HG03039 (cell line): ENCODE measurements around the gene HOXC6.

Experiments used
- ATAC-seq: cut with Tn5 transposase; IDR thresholded peaks from one replicate; pipeline ENCODE4 v1.9.1; 2021; ENCODE audit warnings: mild to moderate bottlenecking, moderate library complexity; ENCODE audit not compliant: unreplicated experiment

Gene HOXC6

GRCh38 chr12:54051874-54052437 lies 23.7 kb downstream of the HOXC6 start:
- no peak for ATAC-seq

GRCh38 chr12:54052438-54053002 lies 24.3 kb downstream of the HOXC6 start:
- ATAC-seq = no peak

GRCh38 chr12:54053003-54053750 lies 24.9 kb downstream of the HOXC6 start:
- ATAC-seq = peak; percentile 53

- ATAC-seq = peak; percentile 22
Measured at GRCh38 chr12:54053751-54054741, 25.8 kb downstream of the HOXC6 start, which contains the start of gene HOXC4. HOXC4 (plus strand) TSS chr12:54053835; CDS start chr12:54053923, 88 bp downstream.

GRCh38 chr12:54054742-54055194 lies 26.5 kb downstream of the HOXC6 start:
- no peak for ATAC-seq

GRCh38 chr12:54055552-54055951 lies 27.3 kb downstream of the HOXC6 start:
- no peak for ATAC-seq

GRCh38 chr12:54056110-54056509 lies 27.9 kb downstream of the HOXC6 start:
- no peak for ATAC-seq

- ATAC-seq = no peak
Measured at GRCh38 chr12:54058128-54058768, 30.0 kb downstream of the HOXC6 start.

- ATAC-seq = no peak
Measured at GRCh38 chr12:54059668-54060067, 31.4 kb downstream of the HOXC6 start.

- ATAC-seq = no peak
Measured at GRCh38 chr12:54060174-54060974, 32.1 kb downstream of the HOXC6 start.

- ATAC-seq = no peak
Measured at GRCh38 chr12:54060975-54061778, 32.9 kb downstream of the HOXC6 start.

- no peak for ATAC-seq
Measured at GRCh38 chr12:54065677-54066076, 37.4 kb downstream of the HOXC6 start.

- ATAC-seq = no peak
Measured at GRCh38 chr12:54066408-54066807, 38.2 kb downstream of the HOXC6 start.

- no peak for ATAC-seq
Measured at GRCh38 chr12:54068418-54069070, 40.3 kb downstream of the HOXC6 start.

- no peak for ATAC-seq
Measured at GRCh38 chr12:54071942-54072341, 43.7 kb downstream of the HOXC6 start.

GRCh38 chr12:54074308-54074707 lies 46.1 kb downstream of the HOXC6 start:
- ATAC-seq = no peak

GRCh38 chr12:54075409-54075808 lies 47.2 kb downstream of the HOXC6 start:
- no peak for ATAC-seq

GRCh38 chr12:54075974-54076373 lies 47.7 kb downstream of the HOXC6 start:
- no peak for ATAC-seq
